ENCODE data around the gene TMEM185A. TPM values are rescaled to one million over a fixed set of nuclear protein-coding genes. Genes with fewer than 3 reads are reported as not detected.
"Not testable (repeated sequence)": the region's sequence is repeated elsewhere in the genome, so short reads cannot be mapped to it uniquely, and the experiment has no call there.

TMEM185A gene
- total RNA-seq, 2 experiments from 2014 or later, result 10.5 to 12.7 TPM

- Mint-ChIP-seq H3K9me3 (no peaks in the 10 kb centered on the region), H3K4me3 (no peak overlapping the region), H3K27me3 (peaks cover 2% of the 10 kb centered on the region), H3K27ac (no peak overlapping the region), H3K36me3 (no peaks in the 10 kb centered on the region), H3K4me1 (ENCODE audit: low read depth) (peaks cover 10% of the 10 kb centered on the region)
- ChIA-PET CTCF (no interaction called here), POLR2A (no interaction called here)
- DNase-seq, result no peak
- intact Hi-C loops (cut with micrococcal nuclease), result no loop called here
Measured at GRCh38 chrX:149569770-149570169, 61.8 kb downstream of the TMEM185A start.

DNA sequence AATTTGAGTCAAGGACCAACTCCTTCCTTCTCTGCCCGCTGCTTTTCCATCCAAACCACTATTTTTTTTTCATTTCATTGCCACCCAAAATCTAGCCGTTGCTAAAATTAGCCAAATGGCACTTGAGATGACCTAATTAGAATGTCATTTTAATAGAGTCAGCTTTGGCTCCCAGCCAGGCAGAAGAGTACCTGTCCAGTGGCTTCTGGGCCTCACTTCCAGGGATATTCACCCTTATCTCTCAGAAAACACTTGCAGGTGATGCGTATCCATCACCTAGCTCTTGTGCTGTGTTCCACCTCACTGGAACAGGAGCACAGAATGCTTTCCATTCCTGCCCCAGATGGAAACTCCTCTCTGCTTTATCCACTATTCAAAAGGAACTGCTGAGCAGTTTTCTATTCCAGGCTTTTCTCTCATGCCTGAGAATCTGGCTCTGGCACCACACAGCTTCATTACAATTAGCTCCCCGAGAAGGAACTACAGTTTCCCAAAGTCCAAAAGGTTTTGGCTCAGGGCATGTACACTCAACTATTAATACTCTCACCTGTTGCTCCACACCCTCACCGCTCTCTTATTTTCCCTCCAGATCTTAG is 62.8 kb downstream of the TMEM185A start:
- H3K27ac Mint-ChIP-seq, result no peak overlapping the region
- no peaks in the 10 kb centered on the region for H3K9me3 Mint-ChIP-seq
- H3K4me1 Mint-ChIP-seq (ENCODE audit: low read depth), result peaks cover 10% of the 10 kb centered on the region
- ChIA-PET CTCF (no interaction called here), POLR2A (no interaction called here)
- intact Hi-C loops (cut with micrococcal nuclease), result no loop called here
- H3K27me3 Mint-ChIP-seq, result peaks cover 2% of the 10 kb centered on the region
- H3K36me3 Mint-ChIP-seq, result no peaks in the 10 kb centered on the region
- DNase-seq, result no peak
- H3K4me3 Mint-ChIP-seq, result no peak overlapping the region

DNA sequence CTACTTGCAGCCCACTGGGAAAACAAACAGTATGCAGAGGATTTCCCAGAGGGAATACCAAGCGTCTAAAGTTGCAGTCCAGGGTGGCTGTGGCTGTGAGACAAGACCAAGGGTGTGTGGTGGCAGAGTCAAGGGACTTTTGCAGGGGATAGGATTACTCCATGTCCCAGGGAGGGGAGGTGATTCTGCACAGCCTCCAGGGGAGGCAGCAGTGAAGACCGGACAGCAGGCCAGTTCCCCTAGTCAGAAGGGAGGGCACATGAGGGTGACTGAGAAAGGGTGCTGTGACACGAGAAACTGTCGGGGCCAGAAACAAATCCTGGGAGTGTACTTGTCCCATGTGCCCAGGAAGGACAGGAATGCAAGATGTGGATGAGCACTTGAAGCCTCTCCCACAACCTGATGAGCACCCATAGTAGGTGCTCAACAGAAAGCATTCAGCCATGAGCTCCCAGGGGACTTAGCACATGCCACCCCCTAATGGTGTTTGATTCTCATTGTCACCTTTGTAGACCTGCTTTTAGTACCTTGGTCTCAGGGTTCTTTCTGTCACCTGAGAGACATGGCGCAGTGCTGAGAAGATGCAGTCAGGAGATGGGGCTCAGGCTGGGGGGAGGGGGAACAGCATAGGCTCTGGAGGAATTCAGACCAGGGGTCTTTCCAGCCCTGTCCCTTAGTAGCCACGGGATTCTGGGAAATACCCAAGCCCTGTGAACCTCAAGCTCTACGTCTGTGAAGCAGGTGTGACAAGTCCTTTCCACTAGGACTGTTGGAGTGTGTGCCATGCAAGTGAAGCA is 63.8 kb downstream of the TMEM185A start:
- no peaks in the 10 kb centered on the region for H3K9me3 Mint-ChIP-seq
- H3K27ac Mint-ChIP-seq, result no peak overlapping the region
- no peak overlapping the region for H3K4me3 Mint-ChIP-seq
- ChIA-PET CTCF (no interaction called here), POLR2A (no interaction called here)
- H3K27me3 Mint-ChIP-seq, result peaks cover 2% of the 10 kb centered on the region
- peaks cover 8% of the 10 kb centered on the region for H3K4me1 Mint-ChIP-seq (ENCODE audit: low read depth)
- intact Hi-C loops (cut with micrococcal nuclease), result no loop called here
- no peaks in the 10 kb centered on the region for H3K36me3 Mint-ChIP-seq
- DNase-seq, result no peak

GRCh38 chrX:149563359-149563758 is 68.2 kb downstream of the TMEM185A start:
- no peaks in the 10 kb centered on the region for H3K36me3 Mint-ChIP-seq
- H3K9me3 Mint-ChIP-seq, result no peaks in the 10 kb centered on the region
- no peak for DNase-seq
- no peak overlapping the region for H3K27ac Mint-ChIP-seq
- H3K27me3 Mint-ChIP-seq, result no peaks in the 10 kb centered on the region
- POLR2A ChIA-PET, result no interaction called here
- intact Hi-C loops (cut with micrococcal nuclease), result no loop called here
- no peak overlapping the region for H3K4me3 Mint-ChIP-seq
- H3K4me1 Mint-ChIP-seq (ENCODE audit: low read depth), result no peaks in the 10 kb centered on the region
- CTCF ChIA-PET, result no interaction called here

DNA sequence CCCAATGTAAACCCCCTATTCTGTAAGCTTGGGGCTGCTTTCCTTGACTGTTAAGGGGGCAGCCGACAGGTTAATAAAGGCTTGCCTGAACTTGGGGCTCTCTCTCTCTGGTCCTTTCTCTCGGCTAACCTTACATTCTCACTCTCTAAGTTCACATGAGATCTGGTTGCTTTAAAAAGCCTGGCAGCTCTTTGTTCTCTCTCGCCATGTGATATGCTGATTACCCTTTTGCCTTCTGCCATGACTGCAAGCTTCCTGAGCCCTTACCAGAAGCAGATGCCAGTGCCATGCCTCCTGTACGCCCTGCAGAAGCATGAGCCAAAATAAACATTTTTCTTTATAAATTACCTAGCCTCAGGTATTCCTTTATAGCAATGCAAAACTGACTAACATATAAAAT is 76.3 kb downstream of the TMEM185A start:
- H3K27me3 Mint-ChIP-seq; POLR2A ChIA-PET; H3K4me1 Mint-ChIP-seq (ENCODE audit: low read depth): not testable (repeated sequence)

GRCh38 chrX:149551939-149552248 is 79.7 kb downstream of the TMEM185A start:
- H3K27ac Mint-ChIP-seq, DNase-seq: not testable (repeated sequence)

More for the DNA sequence above, 76.3 kb downstream of the TMEM185A start:
- H3K9me3 Mint-ChIP-seq; CTCF ChIA-PET; H3K27ac Mint-ChIP-seq; DNase-seq; H3K4me3 Mint-ChIP-seq; H3K36me3 Mint-ChIP-seq; intact Hi-C loops (cut with micrococcal nuclease): not testable (repeated sequence)

GRCh38 chrX:149551245-149551938 is 80.2 kb downstream of the TMEM185A start:
- H3K36me3 Mint-ChIP-seq; POLR2A ChIA-PET; CTCF ChIA-PET; H3K4me3 Mint-ChIP-seq; intact Hi-C loops (cut with micrococcal nuclease); H3K27me3 Mint-ChIP-seq; DNase-seq; H3K9me3 Mint-ChIP-seq; H3K4me1 Mint-ChIP-seq (ENCODE audit: low read depth); H3K27ac Mint-ChIP-seq: not testable (repeated sequence)

More at GRCh38 chrX:149551939-149552248, 79.7 kb downstream of the TMEM185A start:
- H3K4me1 Mint-ChIP-seq (ENCODE audit: low read depth); POLR2A ChIA-PET; H3K36me3 Mint-ChIP-seq; H3K4me3 Mint-ChIP-seq; H3K27me3 Mint-ChIP-seq; intact Hi-C loops (cut with micrococcal nuclease); CTCF ChIA-PET; H3K9me3 Mint-ChIP-seq: not testable (repeated sequence)

- H3K4me1 Mint-ChIP-seq (ENCODE audit: low read depth); intact Hi-C loops (cut with micrococcal nuclease); DNase-seq; H3K4me3 Mint-ChIP-seq; H3K27me3 Mint-ChIP-seq; H3K36me3 Mint-ChIP-seq; H3K27ac Mint-ChIP-seq; CTCF ChIA-PET; POLR2A ChIA-PET; H3K9me3 Mint-ChIP-seq: not testable (repeated sequence)
Measured at GRCh38 chrX:149550454-149550853, 81.1 kb downstream of the TMEM185A start.

- POLR2A ChIA-PET; intact Hi-C loops (cut with micrococcal nuclease); H3K27ac Mint-ChIP-seq: not testable (repeated sequence)
Measured at GRCh38 chrX:149549701-149550100, 81.9 kb downstream of the TMEM185A start, which contains the start of gene HSFX3. TSS of gene HSFX3 (minus strand) at chrX:149549924. CDS start at chrX:149549852, 72 bp downstream.

GRCh38 chrX:149547782-149548181 is 83.8 kb downstream of the TMEM185A start:
- intact Hi-C loops (cut with micrococcal nuclease); H3K27ac Mint-ChIP-seq; CTCF ChIA-PET; H3K27me3 Mint-ChIP-seq; H3K9me3 Mint-ChIP-seq; DNase-seq; POLR2A ChIA-PET; H3K36me3 Mint-ChIP-seq; H3K4me1 Mint-ChIP-seq (ENCODE audit: low read depth); H3K4me3 Mint-ChIP-seq: not testable (repeated sequence)

More at GRCh38 chrX:149549701-149550100, 81.9 kb downstream of the TMEM185A start, which contains the start of gene HSFX3:
- H3K4me1 Mint-ChIP-seq (ENCODE audit: low read depth); H3K4me3 Mint-ChIP-seq; H3K36me3 Mint-ChIP-seq; DNase-seq; CTCF ChIA-PET; H3K9me3 Mint-ChIP-seq; H3K27me3 Mint-ChIP-seq: not testable (repeated sequence)

- H3K9me3 Mint-ChIP-seq; CTCF ChIA-PET; H3K4me1 Mint-ChIP-seq (ENCODE audit: low read depth); H3K36me3 Mint-ChIP-seq; intact Hi-C loops (cut with micrococcal nuclease); H3K4me3 Mint-ChIP-seq; POLR2A ChIA-PET; H3K27me3 Mint-ChIP-seq; DNase-seq: not testable (repeated sequence)
- H3K27ac Mint-ChIP-seq, result peak overlapping the region; percentile 18
Measured at GRCh38 chrX:149546962-149547361, 84.6 kb downstream of the TMEM185A start.

Measured in activated CD4-positive, alpha-beta memory T cell treated with anti-CD3 and anti-CD28 coated beads for 36 hours (primary cell).